BLaER1 (cell line): ENCODE data around the gene PYGO2.

Experiments
- H3K27ac ChIP-seq: shearing (Covaris generic); formaldehyde crosslinking; 2 replicates; pipeline ENCODE4 v1.8.1; 2022
- H3K27me3 ChIP-seq: shearing (Covaris generic); formaldehyde crosslinking; 2 replicates; pipeline ENCODE4 v1.8.1; 2022
- H3K36me3 ChIP-seq: shearing (Covaris generic); formaldehyde crosslinking; 2 replicates; pipeline ENCODE4 v1.8.1; 2022
- H3K4me1 ChIP-seq: shearing (Covaris generic); formaldehyde crosslinking; 2 replicates; pipeline ENCODE4 v1.8.1; 2022
- H3K4me2 ChIP-seq: shearing (Covaris generic); formaldehyde crosslinking; 2 replicates; pipeline ENCODE4 v1.8.1; 2022
- H3K4me3 ChIP-seq: shearing (Covaris generic); formaldehyde crosslinking; 2 replicates; pipeline ENCODE4 v1.8.1; 2022
- H3K9ac ChIP-seq: shearing (Covaris generic); formaldehyde crosslinking; 2 replicates; pipeline ENCODE4 v1.8.1; 2022
- H3K9me3 ChIP-seq: shearing (Covaris generic); formaldehyde crosslinking; 2 replicates; pipeline ENCODE4 v1.8.1; 2022
- H4K20me1 ChIP-seq: shearing (Covaris generic); formaldehyde crosslinking; 2 replicates; pipeline ENCODE4 v1.8.1; 2022
- Cebpa-rat ChIP-seq: shearing (Covaris generic); IDR thresholded peaks from 2 replicates; pipeline ENCODE4 v1.8.1; 2022

PYGO2 gene

DNA sequence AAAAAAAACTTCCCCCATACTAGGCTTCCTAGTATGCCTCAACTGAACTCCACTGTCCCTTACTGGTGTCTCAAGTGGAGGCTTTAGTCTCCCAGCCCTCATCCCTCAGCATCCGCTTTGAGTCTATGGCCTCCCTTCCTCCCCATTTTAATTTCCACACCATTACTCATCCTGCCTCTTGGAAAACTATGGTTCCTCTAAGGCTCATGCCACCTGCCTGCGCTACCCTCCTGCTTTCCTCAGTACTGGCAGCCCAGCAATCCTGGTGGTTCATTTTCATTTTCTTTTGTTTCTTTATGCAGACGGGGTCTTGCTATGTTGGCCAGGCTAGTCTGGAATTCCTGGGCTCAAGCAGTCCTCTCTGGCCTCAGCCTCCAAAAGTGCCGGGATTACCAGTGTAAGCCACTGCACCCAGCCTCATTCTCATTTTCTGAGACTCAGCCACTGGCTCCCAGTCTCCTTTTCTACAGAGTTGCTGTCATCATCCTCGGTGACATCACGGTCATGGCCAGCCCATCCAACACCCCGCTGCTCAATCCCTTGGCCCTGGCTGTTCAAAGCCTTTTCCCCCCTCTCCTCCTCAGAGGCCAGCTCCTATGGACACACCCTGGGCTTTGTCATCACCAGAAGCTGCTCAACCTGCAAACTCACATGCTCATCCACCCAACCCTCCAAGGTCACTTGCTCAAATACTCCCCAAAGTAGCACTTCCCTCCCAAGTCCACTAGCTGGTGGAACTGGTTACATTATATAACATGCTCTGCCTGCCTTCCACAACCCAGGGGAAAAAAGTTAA lies 22.8 kb downstream of the PYGO2 start:
- H3K9me3 ChIP-seq: no peaks in the 10 kb centered on the region
- peaks cover 83% of the 10 kb centered on the region for H3K4me1 ChIP-seq
- no peak for TF ChIP-seq Cebpa-rat
- peak overlapping the region; percentile 98 for H3K27ac ChIP-seq
- no peak overlapping the region for H3K4me3 ChIP-seq
- no peaks in the 10 kb centered on the region for H4K20me1 ChIP-seq
- 0 out of 2 replicates have a peak overlapping the region, but pooled peaks have one; percentile 94 for H3K9ac ChIP-seq
- no peaks in the 10 kb centered on the region for H3K27me3 ChIP-seq
- peak overlapping the region; percentile 88 for H3K4me2 ChIP-seq
- no peaks in the 10 kb centered on the region for H3K36me3 ChIP-seq

DNA sequence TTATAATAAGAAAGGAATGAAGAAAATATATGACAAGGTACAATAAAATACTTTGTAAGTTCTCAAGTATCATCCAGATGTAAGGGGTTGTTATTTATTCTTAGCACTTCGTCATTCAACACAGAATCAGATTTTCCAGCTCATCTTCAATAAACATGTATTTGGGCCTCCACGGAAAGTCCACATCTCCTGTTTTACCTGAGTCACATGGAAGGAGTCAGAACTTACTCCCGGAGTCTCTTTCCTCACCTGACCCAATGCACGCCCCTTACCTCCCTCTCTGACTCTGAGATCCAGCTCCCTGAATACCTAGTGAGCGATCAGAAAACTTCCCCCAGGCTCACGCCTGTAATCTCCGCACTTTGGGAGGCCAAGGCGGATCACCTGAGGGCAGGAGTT lies 23.6 kb downstream of the PYGO2 start:
- Histone ChIP-seq H3K27me3 (no peaks in the 10 kb centered on the region), H3K4me2 (peak overlapping the region; percentile 88), H3K4me1 (peaks cover 75% of the 10 kb centered on the region), H4K20me1 (no peaks in the 10 kb centered on the region), H3K4me3 (peak overlapping the region; percentile 76), H3K36me3 (no peaks in the 10 kb centered on the region), H3K9ac (peak overlapping the region; percentile 94), H3K27ac (peak overlapping the region; percentile 98), H3K9me3 (no peaks in the 10 kb centered on the region)
- TF ChIP-seq Cebpa-rat: no peak

DNA sequence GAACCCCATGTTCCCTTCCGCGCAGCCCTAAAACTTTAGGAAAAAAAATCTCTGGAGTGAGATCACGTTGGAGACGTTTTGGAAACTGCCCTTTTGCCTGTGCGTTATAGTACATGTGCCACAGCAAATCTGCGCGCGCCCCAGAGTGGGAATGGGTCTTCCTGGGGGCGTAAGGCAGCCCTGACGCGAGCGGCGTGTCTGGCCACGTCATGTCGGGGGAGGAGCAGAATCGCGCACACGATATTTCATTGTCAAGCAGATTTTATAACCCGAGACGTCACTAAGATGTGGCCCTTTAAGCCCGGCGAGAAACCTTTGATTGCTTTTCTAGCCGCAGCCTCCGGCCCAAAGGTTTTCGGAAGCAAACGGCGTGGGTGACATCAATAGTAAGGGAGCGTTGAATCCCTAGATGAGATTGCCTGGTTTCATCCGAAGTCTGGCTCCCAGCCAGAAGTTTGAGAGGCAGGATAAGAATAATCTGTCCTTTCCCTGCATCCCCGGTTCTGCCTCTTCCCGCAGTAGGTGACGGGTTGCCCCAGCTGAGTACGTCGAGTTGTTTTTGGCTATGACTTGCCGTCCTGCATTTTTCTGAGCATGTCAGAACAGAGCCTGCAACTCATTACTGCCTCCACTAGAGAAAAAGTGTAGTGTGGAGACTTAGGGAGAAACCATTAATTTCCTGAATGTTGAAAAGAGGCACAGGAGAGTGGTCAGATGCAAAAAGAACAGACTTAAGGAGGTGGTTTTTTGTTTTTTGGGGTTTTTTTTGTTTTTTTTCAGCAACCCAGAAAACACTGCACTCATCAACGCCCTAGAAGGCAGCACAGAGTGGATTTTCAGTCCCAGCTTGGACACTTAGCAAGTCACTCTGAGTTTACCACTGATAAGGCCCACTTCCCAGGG lies 24.2 kb downstream of the PYGO2 start:
- peak overlapping the region; percentile 98 for H3K27ac ChIP-seq
- peaks cover 68% of the 10 kb centered on the region for H3K4me1 ChIP-seq
- peaks cover 3% of the 10 kb centered on the region for H3K36me3 ChIP-seq
- H3K4me3 ChIP-seq: peak overlapping the region; percentile 76
- no peak for TF ChIP-seq Cebpa-rat
- H3K27me3 ChIP-seq: no peaks in the 10 kb centered on the region
- peak overlapping the region; percentile 94 for H3K9ac ChIP-seq
- no peaks in the 10 kb centered on the region for H4K20me1 ChIP-seq
- no peaks in the 10 kb centered on the region for H3K9me3 ChIP-seq
- peak overlapping the region; percentile 88 for H3K4me2 ChIP-seq

DNA sequence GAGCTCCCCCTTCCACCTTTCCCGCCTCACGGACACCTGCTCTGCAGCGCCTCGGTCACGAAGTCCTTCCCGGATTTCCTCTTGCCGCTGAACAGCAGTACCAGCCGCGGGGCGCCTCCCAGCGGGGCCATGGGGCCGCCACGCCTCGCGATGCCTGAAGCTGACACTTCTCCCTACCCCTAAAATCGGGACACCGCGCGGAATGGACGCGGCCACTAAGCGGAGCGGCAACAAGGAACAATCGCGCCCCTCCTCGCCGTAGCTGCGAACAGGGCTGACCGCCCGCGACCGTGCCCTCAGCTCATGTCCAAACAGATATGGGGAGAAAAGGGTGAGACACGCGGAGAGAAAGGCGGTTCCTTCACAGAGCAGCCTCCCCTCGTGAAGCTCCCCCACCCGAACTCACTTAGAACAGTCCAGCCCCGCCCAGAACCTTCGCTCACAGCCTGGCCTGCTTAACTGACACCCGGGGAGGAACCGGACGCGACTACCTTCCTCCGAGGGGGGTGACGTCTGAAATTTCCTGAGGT lies 25.0 kb downstream of the PYGO2 start, which contains the start of gene PMVK:
PMVK (minus strand) TSS at position 165 of the 530 bp plus-strand sequence; CDS start at position 131, 34 bp downstream.
- H3K4me2 ChIP-seq: peak within 1 kb of the TSS; percentile 88
- H3K36me3 ChIP-seq: peaks cover 10% of the 10 kb centered on the region
- no peak for TF ChIP-seq Cebpa-rat
- no peaks in the 10 kb centered on the region for H4K20me1 ChIP-seq
- peaks cover 61% of the 10 kb centered on the region for H3K4me1 ChIP-seq
- H3K9me3 ChIP-seq: no peaks in the 10 kb centered on the region
- H3K9ac ChIP-seq: peak within 1 kb of the TSS; percentile 94
- no peaks in the 10 kb centered on the region for H3K27me3 ChIP-seq
- H3K27ac ChIP-seq: peak within 1 kb of the TSS; percentile 98
- H3K4me3 ChIP-seq: peak within 1 kb of the TSS; percentile 76

DNA sequence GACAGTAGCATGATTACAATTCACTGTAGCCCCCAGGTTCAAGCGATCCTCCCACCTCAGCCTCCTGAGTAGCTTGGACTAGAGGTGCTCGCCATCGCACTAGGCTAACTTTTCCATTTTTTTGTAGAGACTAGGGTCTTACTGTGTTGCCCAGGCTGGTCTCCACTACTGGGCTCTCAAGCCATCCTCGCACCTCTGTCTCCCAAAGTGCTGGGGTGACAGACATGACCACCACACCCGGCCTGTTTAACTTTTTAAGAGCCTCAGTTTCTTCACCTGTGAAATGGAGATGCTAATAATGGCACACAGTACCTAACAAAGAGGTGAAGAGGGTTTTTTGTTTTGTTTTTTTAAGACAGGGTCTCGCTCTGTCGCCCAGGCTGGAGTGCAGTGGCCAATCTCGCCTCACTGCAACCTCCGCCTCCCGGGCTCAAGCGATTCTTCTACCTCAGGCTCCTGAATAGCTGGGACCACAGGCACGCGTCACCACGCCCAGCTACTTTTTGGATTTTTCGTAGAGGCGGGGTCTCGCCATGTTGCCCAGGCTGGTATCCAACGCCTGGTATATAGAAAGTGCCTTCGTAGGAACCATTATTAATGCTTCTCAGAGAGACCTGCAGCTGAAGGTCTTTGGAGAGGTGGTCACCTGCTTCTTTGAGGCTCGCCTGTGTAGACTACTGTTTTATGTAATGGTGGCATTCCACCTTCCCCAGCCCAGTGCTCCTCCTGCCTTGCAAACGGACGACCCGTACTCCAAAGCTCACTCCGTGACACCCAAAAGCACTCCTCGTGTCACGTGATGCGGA lies 25.6 kb downstream of the PYGO2 start:
- H3K4me1 ChIP-seq: peaks cover 54% of the 10 kb centered on the region
- peak overlapping the region; percentile 76 for H3K4me3 ChIP-seq
- TF ChIP-seq Cebpa-rat: no peak
- H4K20me1 ChIP-seq: no peaks in the 10 kb centered on the region
- peaks cover 16% of the 10 kb centered on the region for H3K36me3 ChIP-seq
- H3K27me3 ChIP-seq: no peaks in the 10 kb centered on the region
- H3K27ac ChIP-seq: peak overlapping the region; percentile 98
- H3K4me2 ChIP-seq: peak overlapping the region; percentile 88
- peak overlapping the region; percentile 94 for H3K9ac ChIP-seq
- H3K9me3 ChIP-seq: no peaks in the 10 kb centered on the region

DNA sequence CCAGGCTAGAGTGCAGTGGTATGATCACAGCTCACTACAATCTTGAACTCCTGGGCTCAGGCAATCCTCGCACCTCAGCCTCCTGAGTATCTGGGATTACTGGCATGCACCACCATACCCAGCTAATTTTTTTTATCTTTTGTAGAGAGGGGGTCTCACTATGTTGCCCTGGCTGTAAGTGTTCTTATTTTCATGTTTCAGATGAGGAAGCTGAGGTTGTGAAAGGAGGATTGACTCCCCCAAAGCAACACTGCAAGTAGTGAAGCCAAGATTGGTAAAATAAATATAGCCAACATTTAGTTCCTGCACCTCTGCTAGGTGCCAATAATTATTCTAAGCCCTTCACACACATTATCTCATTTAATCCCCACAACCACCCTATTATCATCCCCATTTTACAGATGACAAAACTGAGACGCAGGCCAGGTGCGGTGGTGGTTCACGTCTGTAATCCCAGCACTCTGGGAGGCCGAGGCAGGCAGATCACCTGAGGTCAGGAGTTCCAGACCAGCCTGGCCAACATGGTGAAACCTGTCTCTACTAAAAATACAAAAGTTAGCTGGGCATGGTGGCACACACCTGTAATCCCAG lies 27.1 kb downstream of the PYGO2 start:
- Histone ChIP-seq H3K4me1 (peaks cover 39% of the 10 kb centered on the region), H3K27ac (no peak overlapping the region), H3K9ac (no peak overlapping the region), H3K27me3 (no peaks in the 10 kb centered on the region), H3K9me3 (no peaks in the 10 kb centered on the region), H3K36me3 (peaks cover 29% of the 10 kb centered on the region), H3K4me3 (no peak overlapping the region), H3K4me2 (no peak overlapping the region), H4K20me1 (no peaks in the 10 kb centered on the region)
- no peak for TF ChIP-seq Cebpa-rat

DNA sequence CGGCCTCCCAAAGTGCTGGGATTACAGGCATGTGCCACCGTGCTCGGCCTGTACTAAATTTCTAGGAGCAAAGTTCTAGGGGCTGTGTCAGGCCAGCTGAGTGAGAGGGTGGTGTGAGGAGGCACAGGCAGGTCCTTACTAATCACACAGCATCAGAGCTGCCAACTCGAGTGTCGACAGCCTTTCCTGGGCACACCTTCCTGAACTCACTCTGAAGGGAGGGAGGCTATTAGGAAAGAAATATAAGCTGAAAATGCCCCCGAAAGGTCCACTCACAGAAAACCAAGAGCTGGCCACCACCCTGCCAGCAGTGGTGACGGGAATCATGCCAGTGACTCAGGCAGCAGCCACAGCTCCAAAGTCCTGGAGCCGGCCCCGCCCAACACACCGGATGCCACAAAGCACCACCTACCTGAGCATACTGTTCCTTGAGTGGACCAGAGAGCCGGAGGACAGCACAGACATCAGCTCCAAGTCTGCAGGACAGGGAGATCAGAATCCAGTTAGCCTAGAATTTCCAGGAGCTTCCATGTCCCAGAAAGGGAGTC lies 29.6 kb downstream of the PYGO2 start:
- no peak for TF ChIP-seq Cebpa-rat
- no peak overlapping the region for H3K9ac ChIP-seq
- peaks cover 53% of the 10 kb centered on the region for H3K36me3 ChIP-seq
- no peaks in the 10 kb centered on the region for H4K20me1 ChIP-seq
- H3K4me1 ChIP-seq: peaks cover 20% of the 10 kb centered on the region
- no peaks in the 10 kb centered on the region for H3K9me3 ChIP-seq
- H3K27ac ChIP-seq: no peak overlapping the region
- no peaks in the 10 kb centered on the region for H3K27me3 ChIP-seq
- H3K4me2 ChIP-seq: no peak overlapping the region
- no peak overlapping the region for H3K4me3 ChIP-seq

DNA sequence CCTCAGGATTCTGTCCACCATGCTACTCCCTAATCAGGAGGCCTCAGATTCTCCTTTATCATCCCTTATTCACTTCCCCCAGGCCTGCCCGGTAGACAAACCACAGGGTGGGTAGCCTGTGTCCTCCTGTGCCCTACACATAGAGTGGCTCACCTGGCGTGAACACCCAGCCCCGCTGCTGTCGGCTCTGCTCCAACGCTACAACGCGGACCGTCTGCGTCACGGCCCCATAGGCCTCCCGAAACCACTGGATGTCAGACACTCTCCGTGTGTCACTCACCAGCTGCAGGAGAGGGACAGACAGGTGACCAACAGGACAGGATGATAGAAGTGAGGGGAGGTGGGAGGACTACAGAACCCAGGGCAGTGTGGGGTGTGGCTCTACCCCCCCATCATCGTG lies 35.4 kb downstream of the PYGO2 start:
- TF ChIP-seq Cebpa-rat: no peak
- Histone ChIP-seq H3K27ac (no peak overlapping the region), H3K9ac (no peak overlapping the region), H3K27me3 (no peaks in the 10 kb centered on the region), H3K4me3 (no peak overlapping the region), H3K9me3 (no peaks in the 10 kb centered on the region), H3K4me2 (peak overlapping the region; percentile 18), H4K20me1 (no peaks in the 10 kb centered on the region), H3K4me1 (peaks cover 11% of the 10 kb centered on the region), H3K36me3 (peaks cover 93% of the 10 kb centered on the region)
